Coronary artery (tissue), 2 donors: ENCODE data around the gene LHPP.

ENCODE experiments used
- DNase-seq: peaks from one replicate; pipeline ENCODE4 v3.0.0-alpha.2; 2017; ENCODE audit warnings: low spot score
- H3K27ac ChIP-seq, 2 donors: fragments of 200-600 bp; sonication (generic); one replicate each; pipeline ENCODE4 v1.5.1; 2016 to 2019
- H3K4me3 ChIP-seq: fragments of 200-600 bp; sonication (generic); 2 replicates; pipeline ENCODE4 v1.5.1; 2016; ENCODE audit warnings: mild to moderate bottlenecking, moderate library complexity
- CTCF ChIP-seq: fragments of 200-600 bp; sonication (generic); IDR thresholded peaks from one replicate; pipeline ENCODE4 v1.5.1; 2019; ENCODE audit warnings: antibody characterized with exemption

The LHPP gene

DNA sequence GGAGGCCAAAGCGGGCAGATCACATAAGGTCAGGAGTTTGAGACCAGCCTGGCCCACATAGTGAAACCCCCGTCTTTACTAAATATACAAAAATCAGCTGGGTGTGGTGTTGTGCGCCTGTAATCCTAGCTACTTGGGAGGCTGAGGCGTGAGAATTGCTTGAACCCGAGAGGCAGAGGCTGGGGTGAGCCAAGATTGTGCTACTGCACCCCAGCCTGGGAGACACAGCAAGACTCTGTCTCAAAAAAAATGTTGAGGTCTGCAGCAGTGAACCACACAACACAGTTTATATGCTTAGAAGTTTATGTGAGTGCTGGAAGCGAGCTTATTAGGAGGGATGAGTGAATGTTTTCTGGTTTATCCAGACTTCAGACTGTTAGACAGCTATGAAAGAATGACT, 10.4 kb downstream of the LHPP start:
- DNase-seq, result no peak
- Histone ChIP-seq H3K27ac (no peak overlapping the region), H3K4me3 (no peak overlapping the region)
- TF ChIP-seq CTCF, result no peak

DNA sequence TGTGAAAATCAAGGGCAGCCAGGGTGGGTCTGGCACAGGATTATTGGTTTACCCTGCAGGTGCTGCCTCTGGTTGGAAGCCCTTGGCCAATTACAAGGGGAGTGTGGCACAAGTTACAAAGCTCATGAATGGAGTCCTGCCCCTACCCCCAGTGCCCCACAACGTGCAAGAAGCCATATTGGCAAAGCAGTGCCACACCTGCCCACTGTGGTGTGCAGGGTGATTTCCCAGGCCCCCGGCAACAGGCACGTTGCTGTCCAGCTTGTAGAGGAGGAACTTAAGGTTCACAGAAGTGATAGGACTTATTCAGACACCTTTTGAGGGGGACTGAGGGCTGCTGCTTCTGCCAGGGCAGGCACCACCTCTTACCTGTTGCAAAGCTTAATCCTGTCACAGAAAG, 11.4 kb downstream of the LHPP start:
- Histone ChIP-seq H3K27ac (no peak overlapping the region), H3K4me3 (no peak overlapping the region)
- TF ChIP-seq CTCF, result no peak
- no peak for DNase-seq

- no peak for TF ChIP-seq CTCF
- DNase-seq, result no peak
- no peak overlapping the region for H3K27ac ChIP-seq
- no peak overlapping the region for H3K4me3 ChIP-seq
Measured at GRCh38 chr10:124474514-124475070, 13.0 kb downstream of the LHPP start.

DNA sequence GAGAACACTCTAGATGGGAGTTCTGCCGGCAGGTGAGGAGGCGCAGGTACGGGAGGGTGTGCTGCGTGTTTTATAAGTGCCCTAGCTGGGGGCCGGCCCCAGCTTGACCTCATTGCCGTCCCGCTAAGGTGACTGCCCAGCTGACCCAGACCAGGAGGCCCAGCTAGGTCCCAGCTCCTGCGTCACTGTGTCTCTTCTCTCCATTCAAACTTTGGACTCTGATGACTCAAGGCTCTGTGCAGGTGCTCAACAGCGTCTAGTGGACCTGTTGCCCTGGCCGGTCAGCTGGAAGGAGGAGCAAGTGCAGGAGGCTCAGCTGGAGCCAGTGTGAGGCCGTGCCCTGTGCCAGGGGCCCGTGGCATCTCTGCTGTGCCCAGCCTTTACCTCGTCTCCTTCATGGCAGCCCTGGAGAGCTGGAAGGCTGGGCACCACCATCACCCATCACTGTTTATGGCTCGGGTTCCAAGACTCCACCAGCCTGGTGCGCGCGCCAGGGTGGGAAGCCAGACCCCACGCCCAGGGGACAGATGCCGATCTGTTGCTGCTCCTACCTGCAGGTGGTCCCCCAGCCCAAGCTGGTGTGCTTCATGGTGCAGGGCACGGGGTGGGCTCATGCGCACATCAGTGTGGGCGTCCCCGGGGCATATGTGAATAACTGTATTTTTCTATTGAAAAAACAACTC, 14.6 kb downstream of the LHPP start:
- Histone ChIP-seq H3K4me3 (no peak overlapping the region), H3K27ac (no peak overlapping the region)
- no peak for TF ChIP-seq CTCF
- no peak for DNase-seq

DNA sequence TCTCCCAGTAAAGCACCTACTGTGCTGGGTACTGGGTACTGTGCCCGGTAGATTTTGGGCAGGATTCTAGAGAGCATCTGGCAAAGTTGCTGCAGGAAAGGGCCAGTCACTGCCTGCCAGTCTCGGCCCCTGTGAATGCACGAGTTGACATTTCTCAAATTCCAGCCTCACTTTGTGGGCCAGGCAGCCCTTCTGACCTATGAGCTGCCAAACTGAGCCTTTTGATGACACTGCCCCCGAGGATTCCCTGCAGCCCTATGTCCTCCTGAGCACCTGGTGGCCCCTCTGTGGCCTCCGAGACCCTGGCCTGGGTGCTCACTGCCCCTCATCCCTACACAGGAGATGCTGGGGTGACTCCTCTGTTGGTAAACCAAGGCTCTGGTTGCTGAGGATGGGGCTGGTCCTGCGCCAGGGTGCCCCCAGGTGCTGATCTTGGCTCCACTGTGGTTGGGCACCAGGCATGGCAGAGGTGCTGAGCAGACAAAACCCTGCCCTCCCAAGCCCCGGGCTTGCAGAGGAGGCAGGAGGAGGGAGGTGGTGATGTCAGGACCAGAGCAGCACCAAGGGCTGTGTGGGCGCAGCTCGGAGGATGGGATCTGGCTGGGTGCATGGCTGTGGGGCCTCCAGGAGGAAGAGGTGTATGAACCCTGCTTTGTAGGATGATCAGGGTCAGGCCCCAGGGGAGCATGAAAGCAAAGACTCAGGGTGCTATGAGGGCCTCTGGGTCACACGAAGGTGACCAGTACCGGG, 16.2 kb downstream of the LHPP start:
- Histone ChIP-seq H3K4me3 (no peak overlapping the region), H3K27ac (no peak overlapping the region)
- no peak for TF ChIP-seq CTCF
- no peak for DNase-seq

DNA sequence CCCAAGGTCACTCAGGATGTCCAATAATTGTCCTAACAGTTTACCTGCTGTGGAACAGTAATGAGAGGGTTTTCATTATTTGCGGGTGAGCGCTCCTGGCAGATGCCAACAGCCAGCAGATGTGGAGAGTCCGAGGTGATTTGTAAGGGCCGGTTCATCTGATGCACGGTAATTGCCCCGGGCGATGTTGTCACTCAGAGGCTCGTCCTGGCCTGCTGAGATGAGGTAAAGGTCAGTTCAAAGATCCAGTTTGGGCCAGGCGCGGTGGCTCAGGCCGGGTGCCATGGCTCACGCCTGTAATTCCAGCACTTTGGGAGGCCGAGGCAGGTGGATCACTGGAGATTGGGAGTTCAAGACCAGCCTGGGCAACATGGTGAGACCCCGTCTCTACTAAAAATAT, 16.9 kb downstream of the LHPP start:
- H3K4me3 ChIP-seq, result no peak overlapping the region
- H3K27ac ChIP-seq, result no peak overlapping the region
- TF ChIP-seq CTCF, result no peak
- DNase-seq, result no peak

DNA sequence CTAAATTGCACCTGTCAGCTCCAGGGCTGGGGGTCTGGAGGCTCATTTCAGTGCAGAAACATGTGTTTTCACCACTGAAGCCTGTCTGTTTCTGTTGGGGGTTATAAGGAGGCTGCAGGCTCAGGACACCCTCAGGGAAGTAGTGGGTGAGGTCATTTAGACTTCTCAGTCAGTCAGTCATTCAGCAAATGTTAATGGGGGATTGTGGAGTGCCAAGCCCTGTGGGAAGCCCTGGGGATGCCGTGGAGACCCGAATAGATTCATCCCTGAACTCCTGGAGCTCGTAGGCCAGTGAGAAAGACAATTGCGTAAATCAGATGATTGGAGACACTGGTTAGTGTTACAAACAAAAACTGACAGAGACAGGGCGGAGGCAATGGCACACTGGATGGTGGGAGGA, 19.2 kb downstream of the LHPP start:
- no peak overlapping the region for H3K27ac ChIP-seq
- H3K4me3 ChIP-seq, result no peak overlapping the region
- no peak for TF ChIP-seq CTCF
- no peak for DNase-seq
